ENCODE measurements around the gene LMNTD1. TPM values are rescaled to one million over a fixed set of nuclear protein-coding genes. Genes with fewer than 3 reads are reported as not detected.

The LMNTD1 gene, protein sequence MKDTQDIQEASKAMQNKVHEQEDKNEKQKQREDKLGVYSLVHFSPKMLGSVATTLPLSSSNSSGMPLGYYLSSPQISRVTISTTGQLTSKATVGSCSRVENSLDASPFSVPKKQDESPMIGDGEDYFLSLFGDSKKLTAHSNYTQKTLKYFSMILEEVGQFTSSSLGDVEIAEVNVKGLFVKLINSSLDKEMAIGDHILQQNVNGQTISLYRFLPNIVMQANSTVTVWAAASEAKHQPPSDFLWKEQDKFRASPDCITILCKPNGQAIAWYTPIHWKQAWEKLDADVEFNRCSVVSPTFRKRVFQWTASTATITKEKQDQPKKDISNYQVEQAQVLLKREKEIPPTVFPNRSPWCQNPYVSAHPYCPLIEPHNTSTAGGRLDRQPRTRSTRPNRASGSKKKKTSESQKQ
- total RNA-seq = not detected in 2 replicates

DNA sequence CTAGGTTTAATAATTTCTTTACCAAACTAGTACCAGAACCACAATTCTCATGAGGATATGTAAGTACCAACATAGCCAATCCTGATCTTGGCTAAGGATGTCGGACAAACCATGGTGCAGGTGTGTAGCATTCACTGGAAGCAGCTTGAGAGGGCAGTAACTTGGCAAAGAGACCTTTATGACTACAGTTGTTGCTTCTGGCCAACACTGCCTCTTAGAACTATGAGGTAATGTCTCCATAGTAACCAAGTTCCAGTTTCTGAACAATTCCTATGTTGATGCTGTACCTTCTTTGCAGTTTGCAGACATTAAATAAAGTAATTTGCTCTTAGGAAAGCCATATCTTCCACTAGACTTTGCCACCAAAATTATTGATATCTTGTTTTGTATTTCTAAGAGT is at the start of gene LMNTD1:
TSS of gene LMNTD1 (minus strand) at position 186 of the 400 bp plus-strand sequence. CDS start 324 bp downstream, outside the sequence.

Small RNAs within 50 kb of the gene (small RNA-seq; reads per million reads assigned to genes)
- gene TUBB4BP1 = not detected
